A549 (cell line): Measurements from ENCODE around the gene DTX3. TPM values are rescaled to one million over a fixed set of nuclear protein-coding genes. Genes with fewer than 3 reads are reported as not detected.
"Not testable (repeated sequence)": the region's sequence is repeated elsewhere in the genome, so short reads cannot be mapped to it uniquely, and the experiment has no call there.

ENCODE experiments used
- ATAC-seq, 2 experiments: fragments of 200-7000 bp in 1 of 2; fragments of >200 bp in 1 of 2; cut with Nextera tagmentation in 1 of 2; cut with Tn5 transposase in 1 of 2; 3 replicates each; pipeline versions ENCODE4 v1.8.0 to v1.9.1; 2018 to 2020; ENCODE audit warnings: mild to moderate bottlenecking in 1 of 2, moderate library complexity in 1 of 2
- CTCF ChIA-PET: fragments of 300-600 bp; sonication (Branson Sonifier 250); formaldehyde crosslinking; extraction: SDS; loops from one replicate; lab custom pipeline; 2021; ENCODE audit warnings: antibody characterized with exemption, inconsistent platforms; lab: Yijun Ruan, JAX
- POLR2A ChIA-PET: fragments of 350-600 bp; formaldehyde crosslinking; extraction: SDS; loops from one replicate; lab custom pipeline; 2021; ENCODE audit warnings: antibody characterized with exemption, inconsistent platforms; lab: Yijun Ruan, JAX
- DNase-seq, 2 experiments: peaks; one replicate each; pipeline versions ENCODE4 v3.0.0 to v3.0.0-alpha.2; 2011 to 2016; ENCODE audit warnings: low read depth in 1 of 2, low spot score in 1 of 2
- FAIRE-seq: peaks from 2 replicates; lab custom pipeline; 2011; peaks lifted over from hg19 to GRCh38; lab: Jason Lieb, UNC
- H3K27ac ChIP-seq, 2 experiments: fragments of >200 bp; sonication (Bioruptor Twin); formaldehyde crosslinking; 3 replicates each; pipeline ENCODE4 v1.5.1; 2016 to 2017
- H3K4me1 ChIP-seq: fragments of >200 bp; sonication (Bioruptor Twin); formaldehyde crosslinking; 3 replicates; pipeline ENCODE4 v1.6.1; 2016
- H3K4me2 ChIP-seq: fragments of >200 bp; sonication (Bioruptor Twin); formaldehyde crosslinking; 3 replicates; pipeline ENCODE4 v1.6.1; 2016
- H3K4me3 ChIP-seq: fragments of >200 bp; sonication (Bioruptor Twin); formaldehyde crosslinking; 3 replicates; pipeline ENCODE4 v1.5.1; 2016
- H3K9me3 ChIP-seq: fragments of >200 bp; sonication (Bioruptor Twin); formaldehyde crosslinking; 3 replicates; pipeline ENCODE4 v1.6.1; 2016
- BHLHE40 ChIP-seq: IDR thresholded peaks from 2 replicates; pipeline ENCODE4 v1.6.1; 2012; ENCODE audit warnings: low read depth, low read length, inconsistent platforms
- CBX2 ChIP-seq: fragments of 200-600 bp; sonication (generic); IDR thresholded peaks from 2 replicates; pipeline ENCODE4 v1.6.1; 2016; ENCODE audit warnings: low read depth, mild to moderate bottlenecking, borderline replicate concordance
- CEBPB ChIP-seq, 2 experiments: fragments of >200 bp in 1 of 2; sonication (Bioruptor Twin) in 1 of 2; formaldehyde crosslinking in 1 of 2; IDR thresholded peaks; 2 replicates each; pipeline ENCODE4 v1.6.1; 2012 to 2016
- CHD2 ChIP-seq: fragments of 150-350 bp; IDR thresholded peaks from 2 replicates; pipeline ENCODE4 v1.6.1; 2014; ENCODE audit warnings: low read length; ENCODE audit not compliant: partially characterized antibody
- ELK1 ChIP-seq: fragments of 150-350 bp; IDR thresholded peaks from 2 replicates; pipeline ENCODE4 v1.6.1; 2014; ENCODE audit warnings: low read depth, mild to moderate bottlenecking, low read length
- FOSL2 ChIP-seq, 2 experiments: fragments of 450-650 bp in 1 of 2; fragments of >200 bp in 1 of 2; sonication (Bioruptor Twin) in 1 of 2; formaldehyde crosslinking; IDR thresholded peaks; 2 replicates each; pipeline versions ENCODE4 v1.5.0 to v1.6.1; 2016 to 2020; ENCODE audit warnings: mild to moderate bottlenecking in 1 of 2, moderate library complexity in 1 of 2
- HOXA7 ChIP-seq: fragments of 250-450 bp; sonication (Bioruptor Pico); IDR thresholded peaks from 2 replicates; pipeline ENCODE4 v1.5.0; 2020; ENCODE audit warnings: mild to moderate bottlenecking, moderate library complexity
- HOXB13 ChIP-seq: fragments of 250-450 bp; sonication (Bioruptor Pico); IDR thresholded peaks from 2 replicates; pipeline ENCODE4 v1.5.0; 2020; ENCODE audit warnings: low read depth, mild to moderate bottlenecking, moderate library complexity
- MAFK ChIP-seq: fragments of 450-650 bp; IDR thresholded peaks from 2 replicates; pipeline ENCODE4 v1.6.1; 2014; ENCODE audit not compliant: partially characterized antibody
- NR3C1 ChIP-seq: fragments of >200 bp; sonication (Bioruptor Twin); formaldehyde crosslinking; IDR thresholded peaks from 3 replicates; pipeline ENCODE4 v1.6.1; 2017
- PBX3 ChIP-seq: IDR thresholded peaks from 2 replicates; pipeline ENCODE4 v1.6.1; 2012
- POLR2A ChIP-seq: IDR thresholded peaks from 2 replicates; pipeline ENCODE4 v1.6.1; 2012; ENCODE audit warnings: mild to moderate bottlenecking, low read length
- REST ChIP-seq: fragments of 200-600 bp; sonication (generic); IDR thresholded peaks from 2 replicates; pipeline ENCODE4 v1.6.1; 2016; ENCODE audit warnings: antibody characterized with exemption, mild to moderate bottlenecking, moderate library complexity
- RNF2 ChIP-seq: fragments of 200-600 bp; sonication (generic); IDR thresholded peaks from 2 replicates; pipeline ENCODE4 v1.6.1; 2016; ENCODE audit warnings: low read depth, mild to moderate bottlenecking, antibody characterized with exemption, moderate library complexity, borderline replicate concordance
- TFCP2L1 ChIP-seq: fragments of 250-450 bp; sonication (Bioruptor Pico); IDR thresholded peaks from 2 replicates; pipeline ENCODE4 v1.5.0; 2021; ENCODE audit warnings: mild to moderate bottlenecking
- USF2 ChIP-seq: fragments of 450-650 bp; IDR thresholded peaks from 2 replicates; pipeline ENCODE4 v1.6.1; 2014; ENCODE audit warnings: antibody characterized with exemption
- ZFP36 ChIP-seq: fragments of 450-650 bp; IDR thresholded peaks from 2 replicates; pipeline ENCODE4 v1.6.1; 2014; ENCODE audit warnings: borderline replicate concordance; ENCODE audit not compliant: partially characterized antibody
- WGBS: methylation state at CpG from one replicate; pipeline ENCODE4 v1.1.6; 2017; ENCODE audit errors: missing lambda C conversion rate; 5-methylcytosine and 5-hydroxymethylcytosine counted together
- polyA plus RNA-seq, 4 experiments: library from polyadenylated mRNA; depleted of rRNA in 3 of 4; stranded (reverse); fragments of >200 nt; fragmentation: RNase III in 1 of 4; extraction: RNeasy Plus Mini Kit Qiagen cat#74134 plus additional on column Dnase treatment in 1 of 4; gene quantifications; 2 replicates in 3 of 4; 3 replicates in 1 of 4; pipeline ENCODE4 v1.2.3, GENCODE V29; 2011 to 2017

DTX3 gene
- polyA plus RNA-seq, 2 of the 4 experiments (the other 2 are of a cell fraction): 21.7 to 24.7 TPM

- CTCF ChIA-PET: interaction anchor here (0.6 to 1.7 kb wide), 6 partner anchors 14 to 76 kb away, joined by 3 to 5 read pairs (median 4); no protein-coding TSS in a partner anchor
- peaks cover 13% of the 10 kb centered on the region; the same call in 1 of the 3 replicates for H3K9me3 ChIP-seq
- FAIRE-seq, POLR2A ChIA-PET, ATAC-seq, H3K27ac ChIP-seq, H3K4me2 ChIP-seq, H3K4me3 ChIP-seq, H3K4me1 ChIP-seq, DNase-seq: not testable (repeated sequence)
- 62% methylated on average over 4 of the region's 4 CpGs for WGBS
- peak; percentile 24 for TF ChIP-seq MAFK
Measured at GRCh38 chr12:57656408-57656807, 51.8 kb downstream of the DTX3 start.

GRCh38 chr12:57657744-57658143 lies 53.1 kb downstream of the DTX3 start:
- FAIRE-seq: peak; percentile 51
- ATAC-seq: no peak
- TF ChIP-seq HOXA7 (no peak), BHLHE40 (no peak), CHD2 (no peak), ELK1 (no peak), HOXB13 (CRISPR knock-in tag) (no peak), FOSL2 (IDR thresholded peaks at IDR 0.05) (no peak), FOSL2 (CRISPR knock-in tag; IDR thresholded peaks at IDR 0.05) (no peak), NR3C1 (no peak), TFCP2L1 (CRISPR knock-in tag) (no peak), USF2 (no peak), ZFP36 (no peak), POLR2A (no peak), REST (no peak), CBX2 (no peak), PBX3 (no peak), CEBPB (IDR thresholded peaks at IDR 0.05) (no peak), RNF2 (no peak)
- ChIA-PET CTCF (interaction anchor here (0.8 to 1.8 kb wide), 6 partner anchors 25 to 75 kb away, joined by 3 to 5 read pairs (median 3); partner anchors contain the start of genes B4GALNT1 and OS9), POLR2A (interaction anchor here (0.5 kb wide), 1 partner anchor 62 kb away, joined by 4 read pairs; no protein-coding TSS in a partner anchor)
- peaks cover 21% of the 10 kb centered on the region; the same call in 2 of the 3 replicates for H3K9me3 ChIP-seq
- no peak overlapping the region for H3K27ac ChIP-seq
- no peak overlapping the region for H3K4me3 ChIP-seq
- 13% methylated on average over 3 of the region's 3 CpGs for WGBS
- no peak overlapping the region for H3K4me2 ChIP-seq
- no peaks in the 10 kb centered on the region for H3K4me1 ChIP-seq
- no peak for DNase-seq
